KOPT-K1 (cell line): Measurements from ENCODE around the gene LRRC7.

ENCODE experiments used
- H3K27ac ChIP-seq: fragments of 200-600 bp; sonication (generic); 2 replicates; pipeline ENCODE4 v1.5.1; 2016; ENCODE audit warnings: antibody characterized with exemption, mild to moderate bottlenecking, low read depth, low read length; ENCODE audit not compliant: poor library complexity, severe bottlenecking
- H3K36me3 ChIP-seq: fragments of 200-600 bp; sonication (generic); 2 replicates; pipeline ENCODE4 v1.5.1; 2017; ENCODE audit warnings: antibody characterized with exemption, mild to moderate bottlenecking, low read length, moderate library complexity; ENCODE audit not compliant: insufficient read depth
- H3K9me3 ChIP-seq: fragments of 200-600 bp; sonication (generic); 2 replicates; pipeline ENCODE4 v1.5.1; 2017; ENCODE audit warnings: antibody characterized with exemption, low read length, mild to moderate bottlenecking; ENCODE audit not compliant: insufficient read depth, poor library complexity, severe bottlenecking

LRRC7 gene

DNA sequence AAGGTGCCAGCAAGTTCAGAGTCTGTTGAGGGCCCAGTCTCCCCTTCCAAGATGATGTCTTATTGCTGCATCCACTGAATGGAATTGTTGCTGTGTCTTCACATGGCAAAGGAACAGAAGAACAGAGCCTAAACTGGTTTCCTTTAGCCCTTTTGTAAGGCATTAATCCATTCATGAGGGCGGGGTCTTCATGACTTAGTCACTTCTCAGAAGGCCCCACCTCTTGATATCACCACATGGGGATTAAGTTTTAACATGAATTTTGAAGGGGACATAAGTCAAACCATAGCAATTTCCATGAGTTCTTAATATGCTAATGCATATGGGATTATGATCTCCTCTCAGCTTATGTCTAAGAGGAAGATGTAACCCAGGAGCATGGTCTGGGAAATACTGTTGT, 182.9 kb downstream of the LRRC7 start:
- no peak overlapping the region for H3K27ac ChIP-seq
- H3K9me3 ChIP-seq = no peaks in the 10 kb centered on the region
- H3K36me3 ChIP-seq = no peaks in the 10 kb centered on the region

DNA sequence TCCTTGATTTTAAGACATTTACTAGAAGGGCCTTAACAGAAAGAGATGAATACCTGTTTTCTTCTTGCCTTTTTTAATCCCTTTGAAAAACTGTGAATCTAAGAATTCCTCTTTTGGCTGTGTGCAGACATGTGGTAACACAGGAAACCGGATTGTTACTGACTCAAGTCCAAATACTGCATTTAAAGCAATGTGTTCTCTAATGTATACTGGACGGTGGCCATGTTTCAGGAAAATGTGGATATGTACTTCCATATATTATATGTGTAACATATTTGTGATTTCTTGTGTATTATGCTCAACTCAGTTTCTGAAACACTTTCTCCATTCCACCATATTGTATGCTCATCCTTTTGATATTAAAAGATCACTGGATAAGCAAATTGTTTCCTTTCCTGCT, 185.1 kb downstream of the LRRC7 start:
- Histone ChIP-seq H3K9me3 (no peaks in the 10 kb centered on the region), H3K36me3 (no peaks in the 10 kb centered on the region), H3K27ac (no peak overlapping the region)

DNA sequence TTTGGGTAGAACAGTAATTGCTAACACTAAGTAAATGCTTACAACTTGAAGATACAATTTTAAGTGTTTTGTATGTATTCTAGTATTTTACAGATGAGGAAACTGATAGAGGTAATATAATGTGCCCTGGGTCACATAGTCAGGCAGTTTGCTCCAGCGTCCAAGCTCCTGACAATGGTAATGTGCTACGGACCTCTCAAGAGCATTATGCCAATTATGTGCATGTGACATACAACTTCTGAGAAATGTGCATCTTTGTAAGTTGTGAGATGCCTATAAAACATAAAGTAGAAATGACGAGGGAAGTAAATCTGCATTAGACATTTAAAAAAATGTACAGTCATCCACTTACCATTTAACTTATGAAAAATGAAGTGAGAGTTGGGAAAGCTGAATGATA, 186.8 kb downstream of the LRRC7 start:
- no peak overlapping the region for H3K27ac ChIP-seq
- H3K36me3 ChIP-seq = no peaks in the 10 kb centered on the region

DNA sequence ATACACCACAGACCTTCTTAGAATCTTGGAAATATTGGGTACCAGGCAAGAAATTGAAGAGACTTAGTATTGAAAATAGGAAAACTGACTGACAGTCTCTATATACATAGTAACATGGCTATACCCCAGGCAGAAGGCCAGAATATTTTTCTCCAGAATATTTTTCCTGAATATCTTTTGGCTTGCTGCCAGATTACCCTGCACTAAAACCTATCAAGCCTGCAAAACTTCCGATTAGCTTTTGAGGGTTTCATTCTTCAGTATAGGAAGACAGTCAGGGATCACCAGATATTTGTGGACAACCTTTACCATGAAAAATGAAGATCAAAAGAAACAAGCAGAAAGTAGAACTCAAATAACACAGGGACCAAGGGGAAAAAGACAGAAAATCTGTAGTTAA, 187.9 kb downstream of the LRRC7 start:
- no peaks in the 10 kb centered on the region for H3K36me3 ChIP-seq
- H3K9me3 ChIP-seq = no peaks in the 10 kb centered on the region
- H3K27ac ChIP-seq = no peak overlapping the region

More for the DNA sequence above, 186.8 kb downstream of the LRRC7 start:
- H3K9me3 ChIP-seq = no peaks in the 10 kb centered on the region

DNA sequence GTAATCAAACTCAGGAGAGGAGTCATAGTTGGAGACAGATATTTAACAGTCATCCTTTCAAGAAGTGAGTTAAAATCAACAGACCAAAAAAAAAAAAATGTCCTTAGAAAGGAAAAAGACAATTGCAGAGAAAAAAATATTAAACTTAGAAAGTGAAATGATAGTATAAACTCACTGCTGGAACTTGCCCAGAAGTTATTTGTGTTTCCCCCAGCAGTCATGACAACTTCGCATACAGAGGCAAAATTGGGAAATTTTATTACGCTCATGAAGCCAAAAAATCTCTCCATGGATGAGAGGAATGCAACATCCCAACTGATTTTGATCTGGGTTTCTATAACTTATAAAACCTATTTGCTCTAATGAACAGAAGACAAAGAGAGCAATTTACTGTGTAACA, 198.2 kb downstream of the LRRC7 start:
- H3K36me3 ChIP-seq = no peaks in the 10 kb centered on the region
- H3K27ac ChIP-seq = no peak overlapping the region

DNA sequence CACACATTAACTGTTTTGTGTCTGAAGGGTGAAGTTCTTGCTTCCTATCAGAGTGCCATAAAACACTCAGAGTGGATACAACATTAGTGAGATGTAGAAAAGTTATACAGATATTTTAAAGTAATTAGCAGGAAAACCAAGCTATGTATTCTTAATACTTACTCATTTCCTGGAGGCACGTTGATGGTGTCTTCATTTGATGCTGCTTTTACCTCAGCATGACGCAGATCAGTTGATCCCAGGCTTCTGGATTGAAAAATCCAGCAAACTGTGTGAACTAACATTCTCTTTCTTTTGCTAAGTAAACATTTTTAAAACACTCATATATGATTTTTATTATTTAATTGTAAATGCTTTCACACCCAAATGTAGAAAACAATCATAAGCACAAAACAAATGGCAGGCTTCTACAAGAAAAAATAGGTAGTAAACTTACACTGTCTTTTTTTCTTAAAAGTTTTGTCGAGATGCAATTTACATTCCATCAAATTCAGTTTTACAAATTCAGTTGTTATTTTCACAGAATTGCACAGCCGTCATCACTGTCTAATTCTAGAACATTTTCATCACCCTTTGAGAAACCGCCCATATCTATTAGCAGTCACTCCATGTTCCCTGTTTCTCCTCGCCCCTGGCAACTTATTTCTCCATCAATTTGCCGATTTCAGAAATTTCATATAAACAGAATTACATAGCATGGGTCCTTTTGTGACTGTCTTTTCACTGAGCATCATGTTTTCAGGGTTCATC, 198.9 kb downstream of the LRRC7 start:
- H3K27ac ChIP-seq = no peak overlapping the region
- no peaks in the 10 kb centered on the region for H3K9me3 ChIP-seq
- no peaks in the 10 kb centered on the region for H3K36me3 ChIP-seq

More for the DNA sequence above, 198.2 kb downstream of the LRRC7 start:
- H3K9me3 ChIP-seq = no peaks in the 10 kb centered on the region

DNA sequence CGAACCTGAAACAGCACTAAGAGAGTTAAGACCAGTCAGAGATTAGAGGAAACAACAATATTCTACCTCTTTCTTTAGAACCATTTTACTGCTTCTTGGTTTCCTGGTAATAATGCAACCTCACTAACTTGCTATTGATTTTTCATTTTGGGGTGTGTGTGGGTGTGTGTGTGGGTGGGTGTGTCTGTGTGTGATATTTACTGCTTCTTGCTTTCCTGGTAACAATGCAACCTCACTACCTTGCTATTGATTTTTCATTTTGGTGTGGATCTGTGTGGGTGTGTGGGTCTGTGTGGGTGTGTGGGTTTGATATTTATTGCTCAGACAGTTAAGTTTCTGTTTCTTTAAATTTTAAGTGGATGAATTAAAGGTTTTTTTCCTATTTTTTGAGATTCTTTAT, 208.8 kb downstream of the LRRC7 start:
- Histone ChIP-seq H3K9me3 (no peaks in the 10 kb centered on the region), H3K36me3 (no peaks in the 10 kb centered on the region), H3K27ac (no peak overlapping the region)

DNA sequence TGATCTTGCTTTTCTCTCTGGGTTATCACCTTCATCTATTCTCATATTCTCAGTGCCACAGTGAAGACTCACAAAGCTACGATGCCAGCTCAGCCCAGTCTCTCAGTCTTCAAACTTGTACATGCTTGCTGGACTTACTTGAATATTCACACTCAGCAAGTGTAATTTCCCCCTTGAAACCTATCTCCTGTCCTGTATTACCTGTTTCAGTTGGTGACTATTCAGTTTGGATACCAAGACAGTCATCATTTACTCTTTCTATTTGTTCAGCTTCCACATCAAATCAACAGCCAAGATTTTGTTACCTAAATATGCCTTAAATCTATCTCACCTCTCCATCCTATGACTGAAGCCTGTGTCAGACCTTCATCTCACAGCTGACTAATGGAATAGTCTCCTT, 209.7 kb downstream of the LRRC7 start:
- no peaks in the 10 kb centered on the region for H3K36me3 ChIP-seq
- H3K27ac ChIP-seq = no peak overlapping the region
- no peaks in the 10 kb centered on the region for H3K9me3 ChIP-seq

DNA sequence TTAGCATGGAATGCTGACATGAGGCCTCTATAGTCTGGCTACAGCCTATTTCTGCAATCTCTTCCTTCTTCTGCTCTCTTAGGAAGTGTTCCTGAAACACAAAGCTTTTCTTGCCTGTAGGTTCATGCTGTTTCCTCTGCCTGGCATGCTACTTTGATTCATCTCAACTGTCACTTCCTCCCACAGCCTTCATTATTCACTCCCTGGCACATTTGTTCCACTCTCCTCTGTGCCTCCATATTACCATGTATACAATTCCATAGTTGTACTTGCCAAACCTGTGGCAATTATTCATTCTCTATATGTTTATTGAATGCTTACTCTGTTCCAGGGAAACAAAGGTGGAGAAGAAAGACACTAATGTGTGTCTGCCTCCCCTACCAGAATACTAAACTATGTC, 210.2 kb downstream of the LRRC7 start:
- H3K36me3 ChIP-seq = no peaks in the 10 kb centered on the region
- H3K27ac ChIP-seq = no peak overlapping the region
- no peaks in the 10 kb centered on the region for H3K9me3 ChIP-seq

DNA sequence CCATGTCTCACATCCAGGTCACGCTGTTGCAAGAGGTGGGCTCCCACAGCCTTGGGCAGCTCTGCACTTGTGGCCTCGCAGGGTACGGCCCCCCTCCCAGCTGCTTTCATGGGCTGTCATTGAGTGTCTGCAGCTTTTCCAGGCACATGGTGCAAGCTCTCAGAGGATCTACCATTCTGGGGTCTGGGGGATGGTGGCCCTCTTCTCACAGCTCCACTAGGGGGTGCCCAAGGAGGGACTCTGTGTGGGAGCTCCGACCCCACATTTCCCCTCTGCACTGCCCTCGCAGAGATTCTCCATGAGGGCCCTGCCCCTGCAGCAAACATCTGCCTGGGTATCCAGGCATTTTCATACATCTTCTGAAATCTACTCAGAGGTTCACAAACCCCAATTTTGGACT, 219.4 kb downstream of the LRRC7 start:
- no peaks in the 10 kb centered on the region for H3K9me3 ChIP-seq
- no peak overlapping the region for H3K27ac ChIP-seq
- no peaks in the 10 kb centered on the region for H3K36me3 ChIP-seq

DNA sequence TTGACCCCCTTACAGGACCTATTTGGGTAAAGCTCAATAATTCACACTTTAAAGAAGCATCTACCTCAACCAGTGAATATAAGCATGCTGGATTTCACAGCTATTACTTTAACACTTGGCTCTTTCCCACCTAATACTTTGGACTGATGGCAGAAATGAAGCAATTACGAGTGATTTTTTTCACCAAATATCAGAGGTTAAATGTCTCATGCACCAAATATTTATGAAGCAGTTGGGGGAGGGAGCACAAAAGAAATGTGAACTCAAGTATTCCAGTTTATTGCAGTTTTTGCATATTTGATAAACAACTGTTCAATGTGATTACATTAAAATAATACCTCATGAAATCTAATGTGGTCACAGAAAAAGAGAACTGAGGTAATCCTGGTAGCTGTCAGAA, 223.6 kb downstream of the LRRC7 start:
- Histone ChIP-seq H3K27ac (no peak overlapping the region), H3K9me3 (no peaks in the 10 kb centered on the region), H3K36me3 (no peaks in the 10 kb centered on the region)

DNA sequence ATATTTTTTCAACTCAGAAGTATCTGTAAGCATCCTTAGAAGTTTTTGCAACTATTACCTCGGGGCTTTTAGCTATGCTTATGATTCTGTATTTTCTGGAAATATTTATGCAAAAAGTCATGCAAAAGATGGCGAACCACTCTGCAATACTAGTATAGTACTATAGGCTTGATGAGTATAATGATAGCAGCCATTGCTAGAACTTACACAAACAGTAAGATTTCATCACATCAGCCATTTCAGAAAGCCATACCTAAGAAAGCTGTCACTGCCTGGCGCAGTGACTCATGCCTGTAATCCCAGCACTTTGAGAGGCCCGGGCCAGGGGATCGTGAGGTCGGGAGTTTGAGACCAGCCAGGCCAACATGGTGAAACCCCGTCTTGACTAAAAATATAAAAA, 227.1 kb downstream of the LRRC7 start:
- Histone ChIP-seq H3K9me3 (no peaks in the 10 kb centered on the region), H3K36me3 (no peaks in the 10 kb centered on the region), H3K27ac (no peak overlapping the region)

DNA sequence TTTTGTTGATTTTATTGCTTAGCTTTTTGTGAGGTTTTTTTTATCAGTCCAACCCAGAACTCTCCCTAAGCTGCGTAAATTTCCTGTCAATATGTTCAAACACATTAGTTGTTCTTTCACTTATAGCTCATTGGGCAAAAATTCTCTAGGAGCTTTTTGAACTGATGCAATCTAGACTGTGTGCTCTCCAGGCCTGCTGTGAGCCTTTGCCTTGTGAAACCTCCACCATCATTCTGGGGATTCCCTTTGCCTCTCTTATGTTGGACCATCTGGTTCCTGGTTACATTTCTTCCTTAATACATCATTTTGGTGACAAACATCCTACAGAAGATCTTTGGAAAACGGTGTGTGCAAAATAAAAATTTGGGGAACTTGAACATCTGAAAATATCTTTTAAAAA, 247.2 kb downstream of the LRRC7 start:
- Histone ChIP-seq H3K36me3 (no peaks in the 10 kb centered on the region), H3K27ac (no peak overlapping the region), H3K9me3 (no peaks in the 10 kb centered on the region)

DNA sequence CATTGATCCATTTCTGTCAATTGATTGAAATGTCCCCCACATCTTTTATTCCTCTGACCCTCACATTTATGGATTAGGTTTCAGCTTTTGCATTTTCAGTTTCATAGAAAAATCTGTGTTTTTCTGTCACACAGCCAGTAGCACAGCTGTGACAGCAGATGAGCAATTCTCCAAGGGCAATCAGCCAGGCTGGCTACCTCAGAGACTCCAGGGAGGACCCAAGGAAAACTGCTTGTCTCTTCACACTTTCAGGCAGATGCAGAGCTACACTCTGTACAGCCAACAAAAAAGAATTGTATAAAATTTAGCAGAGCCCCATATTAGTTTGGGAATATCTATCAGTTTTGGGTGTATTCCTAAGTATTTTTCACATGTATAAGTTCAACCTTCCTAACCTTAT, 257.2 kb downstream of the LRRC7 start:
- Histone ChIP-seq H3K9me3 (no peaks in the 10 kb centered on the region), H3K36me3 (no peaks in the 10 kb centered on the region), H3K27ac (no peak overlapping the region)

DNA sequence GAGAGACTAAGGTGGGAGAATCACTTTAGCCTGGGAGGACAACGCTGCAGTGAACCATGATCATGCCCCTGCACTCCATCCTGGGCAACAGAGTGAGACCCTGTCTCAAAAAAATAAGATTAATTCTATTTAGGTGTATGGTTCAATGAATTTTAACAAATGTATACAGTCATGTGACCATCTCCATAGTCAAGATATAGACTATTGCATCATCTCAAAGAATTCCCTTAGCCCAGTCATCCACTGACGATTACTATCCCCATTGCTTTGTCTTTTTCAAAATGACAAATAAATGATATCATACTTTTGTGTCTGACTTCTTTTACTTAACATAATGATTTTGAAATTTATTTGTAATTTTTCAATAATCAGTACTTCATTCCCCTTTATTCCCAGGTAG, 260.0 kb downstream of the LRRC7 start:
- H3K27ac ChIP-seq = no peak overlapping the region
- no peaks in the 10 kb centered on the region for H3K36me3 ChIP-seq
- H3K9me3 ChIP-seq = no peaks in the 10 kb centered on the region

DNA sequence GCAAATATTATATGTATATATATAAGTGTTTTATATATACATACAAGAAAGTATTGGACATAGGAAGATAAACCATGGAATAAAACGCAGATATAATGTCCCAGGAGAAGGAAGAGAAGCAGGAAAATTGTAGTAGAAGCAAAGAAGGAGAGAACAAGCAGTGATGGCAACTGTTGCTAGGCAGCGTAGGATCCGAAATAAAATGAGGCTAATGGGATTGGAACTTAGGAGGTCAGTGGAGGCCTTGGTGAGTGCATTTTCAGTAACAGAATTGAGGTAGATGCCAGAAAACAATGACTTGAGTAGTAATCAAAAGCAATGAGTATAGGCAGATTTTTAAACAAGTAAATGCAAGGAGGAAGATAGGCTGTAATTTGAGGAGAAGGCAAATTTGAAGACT, 265.8 kb downstream of the LRRC7 start:
- H3K36me3 ChIP-seq = no peaks in the 10 kb centered on the region
- H3K27ac ChIP-seq = no peak overlapping the region
- no peaks in the 10 kb centered on the region for H3K9me3 ChIP-seq
